Lower leg skin (tissue), 3 donors: ENCODE measurements around the gene DMXL1.

Source experiments
- POLR2A ChIP-seq, 2 donors: fragments of 450-650 bp; IDR thresholded peaks; one replicate each; pipeline ENCODE4 v1.6.1; 2016 to 2017; ENCODE audit warnings: antibody characterized with exemption in 2 of 2, mild to moderate bottlenecking in 1 of 2, moderate library complexity in 1 of 2
- TF ChIP-seq, protein P1 (sequence below), 3 donors: fragments of 450-650 bp; IDR thresholded peaks; one replicate each; pipeline ENCODE4 v1.5.1; 2016; ENCODE audit warnings: antibody characterized with exemption in 3 of 3, mild to moderate bottlenecking in 3 of 3, moderate library complexity in 2 of 3

DNA sequence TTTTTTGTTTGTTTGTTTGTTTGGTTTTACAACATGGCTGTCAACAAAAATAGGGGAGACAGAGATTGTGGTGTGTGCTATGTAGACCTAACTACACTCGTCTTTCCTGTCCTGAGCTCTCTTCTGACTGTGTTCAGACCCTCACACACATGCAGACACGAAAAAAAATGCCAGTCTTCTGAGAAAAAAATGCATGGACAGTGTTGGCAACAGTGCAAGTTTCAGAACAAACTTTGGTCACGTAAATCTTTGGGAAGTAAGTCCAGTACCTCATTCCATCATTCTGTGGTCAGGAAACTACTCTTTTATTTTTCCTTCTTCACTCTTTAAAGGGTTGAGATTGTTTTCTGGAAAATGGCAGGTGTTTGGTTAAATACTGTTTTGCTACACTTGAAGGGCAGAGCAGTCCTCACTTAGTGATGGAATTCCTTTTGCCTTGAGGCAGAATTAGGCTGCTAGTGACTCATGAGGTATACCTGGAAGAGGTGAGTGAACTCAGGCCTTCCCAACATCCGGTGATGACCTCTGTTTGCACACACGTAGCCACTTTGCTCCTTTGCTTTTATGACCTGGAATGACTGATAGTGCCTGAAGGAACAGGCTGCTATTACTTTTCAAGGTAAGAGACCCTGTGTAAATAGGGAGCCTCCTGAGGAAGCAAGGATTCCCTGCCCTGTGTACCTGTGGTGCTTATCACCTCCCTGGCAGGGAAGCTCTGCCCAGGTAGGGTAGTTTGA is 203.3 kb downstream of the DMXL1 start:
- TF ChIP-seq, protein P1, sequence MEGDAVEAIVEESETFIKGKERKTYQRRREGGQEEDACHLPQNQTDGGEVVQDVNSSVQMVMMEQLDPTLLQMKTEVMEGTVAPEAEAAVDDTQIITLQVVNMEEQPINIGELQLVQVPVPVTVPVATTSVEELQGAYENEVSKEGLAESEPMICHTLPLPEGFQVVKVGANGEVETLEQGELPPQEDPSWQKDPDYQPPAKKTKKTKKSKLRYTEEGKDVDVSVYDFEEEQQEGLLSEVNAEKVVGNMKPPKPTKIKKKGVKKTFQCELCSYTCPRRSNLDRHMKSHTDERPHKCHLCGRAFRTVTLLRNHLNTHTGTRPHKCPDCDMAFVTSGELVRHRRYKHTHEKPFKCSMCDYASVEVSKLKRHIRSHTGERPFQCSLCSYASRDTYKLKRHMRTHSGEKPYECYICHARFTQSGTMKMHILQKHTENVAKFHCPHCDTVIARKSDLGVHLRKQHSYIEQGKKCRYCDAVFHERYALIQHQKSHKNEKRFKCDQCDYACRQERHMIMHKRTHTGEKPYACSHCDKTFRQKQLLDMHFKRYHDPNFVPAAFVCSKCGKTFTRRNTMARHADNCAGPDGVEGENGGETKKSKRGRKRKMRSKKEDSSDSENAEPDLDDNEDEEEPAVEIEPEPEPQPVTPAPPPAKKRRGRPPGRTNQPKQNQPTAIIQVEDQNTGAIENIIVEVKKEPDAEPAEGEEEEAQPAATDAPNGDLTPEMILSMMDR (IDR thresholded peaks at IDR 0.05), result no peak
- no peak for TF ChIP-seq POLR2A (IDR thresholded peaks at IDR 0.05)
